T-helper 2 cell (primary cell): ENCODE data around the gene HSD17B4.
"Not testable (repeated sequence)": the region's sequence is repeated elsewhere in the genome, so short reads cannot be mapped to it uniquely, and the experiment has no call there.

ENCODE experiments used
- DNase-seq, 5 experiments: peaks; one replicate each; pipeline versions ENCODE4 v3.0.0 to v3.0.0-alpha.2; 2012 to 2022

Gene HSD17B4

GRCh38 chr5:119480629-119481028 is 28.3 kb downstream of the HSD17B4 start:
- not testable (repeated sequence) for DNase-seq

GRCh38 chr5:119483155-119483554 is 30.9 kb downstream of the HSD17B4 start:
- no peak for DNase-seq

- no peak for DNase-seq
Measured at GRCh38 chr5:119484884-119485283, 32.6 kb downstream of the HSD17B4 start.

GRCh38 chr5:119501671-119502179 is 49.4 kb downstream of the HSD17B4 start:
- no peak for DNase-seq

- DNase-seq = not testable (repeated sequence)
Measured at GRCh38 chr5:119503939-119504338, 51.6 kb downstream of the HSD17B4 start.

GRCh38 chr5:119512277-119512676 is 60.0 kb downstream of the HSD17B4 start:
- DNase-seq = no peak

- no peak for DNase-seq
Measured at GRCh38 chr5:119515192-119515591, 62.9 kb downstream of the HSD17B4 start.

- not testable (repeated sequence) for DNase-seq
Measured at GRCh38 chr5:119517115-119517514, 64.8 kb downstream of the HSD17B4 start.

- DNase-seq = no peak
Measured at GRCh38 chr5:119521232-119521631, 68.9 kb downstream of the HSD17B4 start.

GRCh38 chr5:119522841-119523240 is 70.5 kb downstream of the HSD17B4 start:
- no peak for DNase-seq

GRCh38 chr5:119524485-119524884 is 72.2 kb downstream of the HSD17B4 start:
- no peak for DNase-seq

- DNase-seq = no peak
Measured at GRCh38 chr5:119527351-119527750, 75.1 kb downstream of the HSD17B4 start.

GRCh38 chr5:119529811-119530210 is 77.5 kb downstream of the HSD17B4 start:
- no peak for DNase-seq

GRCh38 chr5:119532637-119533036 is 80.3 kb downstream of the HSD17B4 start:
- no peak for DNase-seq

GRCh38 chr5:119537704-119538103 is 85.4 kb downstream of the HSD17B4 start:
- DNase-seq = peak in 1 of 5 experiments; percentile 78

GRCh38 chr5:119541716-119542115 is 89.4 kb downstream of the HSD17B4 start:
- DNase-seq = no peak

- no peak for DNase-seq
Measured at GRCh38 chr5:119551819-119552218, 99.5 kb downstream of the HSD17B4 start.

- DNase-seq = no peak
Measured at GRCh38 chr5:119554597-119554996, 102.3 kb downstream of the HSD17B4 start.

- no peak for DNase-seq
Measured at GRCh38 chr5:119570910-119571309, 118.6 kb downstream of the HSD17B4 start.

- DNase-seq = peak in 1 of 5 experiments; percentile 45
Measured at GRCh38 chr5:119578937-119579336, 126.6 kb downstream of the HSD17B4 start.

- no peak for DNase-seq
Measured at GRCh38 chr5:119582987-119583386, 130.7 kb downstream of the HSD17B4 start.

GRCh38 chr5:119583684-119584083 is 131.4 kb downstream of the HSD17B4 start:
- DNase-seq = no peak
